Heart right ventricle (tissue), 16 donors: ENCODE results near the gene CADM4. TPM values are rescaled to one million over a fixed set of nuclear protein-coding genes. Genes with fewer than 3 reads are reported as not detected.
A peak's percentile ranks its signal among the peaks of the same experiment; 100 is the strongest.

Experiments
- ATAC-seq, 8 donors: fragments of 200-7000 bp; cut with Tn5 transposase; one replicate each; pipeline ENCODE4 v1.9.1; 2020; ENCODE audit warnings: mild to moderate bottlenecking in 8 of 8, moderate library complexity in 8 of 8, moderate number of reproducible peaks in 1 of 8
- DNase-seq, 2 donors: peaks; one replicate each; pipeline ENCODE4 v3.0.0-alpha.2; 2020
- H3K27ac ChIP-seq, 10 donors: fragments of 200-600 bp; sonication (generic) in 2 of 10; one replicate each; pipeline versions ENCODE4 v1.5.0 to v1.8.0; 2020 to 2022; ENCODE audit warnings: mild to moderate bottlenecking in 3 of 10
- H3K27me3 ChIP-seq, 7 donors: fragments of 200-600 bp; one replicate each; pipeline ENCODE4 v1.8.0; 2021 to 2022; ENCODE audit warnings: mild to moderate bottlenecking in 2 of 7
- H3K36me3 ChIP-seq, 9 donors: fragments of 200-600 bp; sonication (generic) in 1 of 9; one replicate each; pipeline versions ENCODE4 v1.5.0 to v1.8.0; 2020 to 2022; ENCODE audit warnings: mild to moderate bottlenecking in 2 of 9
- H3K4me1 ChIP-seq, 9 donors: fragments of 200-600 bp; sonication (generic) in 1 of 9; one replicate each; pipeline versions ENCODE4 v1.5.0 to v1.8.0; 2020 to 2022; ENCODE audit warnings: mild to moderate bottlenecking in 4 of 9
- H3K4me3 ChIP-seq, 10 donors: fragments of 200-600 bp; sonication (generic) in 2 of 10; one replicate each; pipeline versions ENCODE4 v1.5.0 to v1.8.0; 2020 to 2022; ENCODE audit warnings: mild to moderate bottlenecking in 7 of 10, moderate library complexity in 2 of 10
- H3K9me3 ChIP-seq, 11 donors: fragments of 200-600 bp in 10 of 11; sonication (generic) in 2 of 11; one replicate each; pipeline versions ENCODE4 v1.5.0 to v1.8.0; 2013 to 2022; ENCODE audit warnings: mild to moderate bottlenecking in 2 of 11, control low read depth in 1 of 11, moderate library complexity in 1 of 11
- CTCF ChIP-seq, 9 donors: fragments of 200-600 bp; sonication (generic) in 2 of 9; IDR thresholded peaks; one replicate each; pipeline versions ENCODE4 v1.5.0 to v1.8.0; 2021 to 2022; ENCODE audit warnings: antibody characterized with exemption in 9 of 9, mild to moderate bottlenecking in 5 of 9, moderate library complexity in 1 of 9
- WGBS, 2 donors: extraction: QIAGEN DNeasy Blood & Tissue Kit; methylation state at CpG; one replicate each; pipeline ENCODE4 v1.1.7; 2013; ENCODE audit warnings: inconsistent platforms in 1 of 2; 5-methylcytosine and 5-hydroxymethylcytosine counted together
- intact Hi-C, 10 donors: fragments of 100-400 bp; cut with DNase I; formaldehyde crosslinking; loops; one replicate each; pipeline versions ENCODE4 v1.11.1 to v1.14.2; 2022
- polyA plus RNA-seq, 2 donors: library from polyadenylated mRNA; stranded (reverse); fragments of 200-250 nt; gene quantifications; one replicate each; pipeline ENCODE4 v1.2.3, GENCODE V29; 2013
- total RNA-seq, 10 donors: library from RNA; stranded (reverse); fragmentation: NEBNext Ultra II Directional in 3 of 10; extraction: Animal tissue kit (Norgen Biotek cat#: 25700) in 3 of 10; gene quantifications; one replicate each; pipeline versions ENCODE4 v1.2.1 to v1.2.4, GENCODE V29; 2021 to 2023
- donor health status: Arrhythmogenic right ventricular cardiomyopathy.
- donor health status: ischemic (EF 13 %, LVEDD 7.1; RV severe dilation, severe dysfunction).
- donor health status: healthy with polysubstance abuse.
- donor health status: DM: no; HTN: yes; CAD: no.
- donor health status: DM: no; HTN: no; CAD: no.
- donor health status: ischemic (EF 25% LVEDD 6.9; RV normal size, moderate dysfunction).
- donor health status: ischemic (EF 25% LVEDD 5.7; RV mildly dilated, moderate dysfunction).
- donor health status: healthy.
- donor health status: DM: yes; HTN: yes; CAD: no.
- donor health status: Ischemic cardiomyopathy.
- donor health status: ischemic (EF 35%, LVEDD 5.7; RV mildly dilated, moderate dysfunction).
- donor health status: nonischemic (EF 11% LVEDD 7.7; RV severe dilation, severe dysfunction).
- donor health status: DM: yes; HTN: yes; CAD: no.
- donor health status: PGD.
- donor health status: ischemic (EF 29% LVEDD 5.4; RV normal size, mild dysfunction).
- donor health status: nonischemic (EF 23%, LVEDD 6.1; RV moderate dilation, normal function).

CADM4 gene
- total and polyA plus RNA-seq, 12 donors, result 3.0 to 12.3 (median 8.2) TPM

DNA sequence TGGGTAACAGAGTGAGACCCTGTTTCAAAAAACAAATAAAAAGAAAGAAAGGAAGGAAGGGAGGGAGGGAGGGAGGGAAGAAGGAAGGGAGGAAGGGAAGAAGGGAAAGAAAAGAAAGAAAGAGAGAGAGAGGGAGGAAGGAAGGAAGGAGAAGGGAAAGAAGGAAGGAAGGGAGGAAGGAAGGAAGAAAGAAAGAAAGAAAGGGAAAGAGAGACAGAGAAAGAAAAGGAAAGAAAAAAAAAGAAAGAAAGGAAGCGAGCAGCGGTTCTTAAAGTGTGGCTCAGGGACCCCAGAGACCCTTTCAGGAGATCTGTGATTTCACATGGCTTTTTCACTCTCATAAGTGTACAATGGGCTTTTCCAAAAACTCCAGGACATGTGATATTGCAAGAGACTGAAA, 9.9 kb upstream of the CADM4 start:
- DNase-seq (no peak), ATAC-seq (no peak)
- 76 to 80% methylated on average over 2 of the region's 2 CpGs for WGBS, 2 donors
- no peak overlapping the region for H3K4me3 ChIP-seq
- H3K27me3 ChIP-seq, result no peaks in the 10 kb centered on the region
- H3K9me3 ChIP-seq, result peaks cover 0 to 8% (median 0%) of the 10 kb centered on the region in 11 donors
- no peak for TF ChIP-seq CTCF (IDR thresholded peaks at IDR 0.05)
- H3K27ac ChIP-seq, result no peak overlapping the region
- H3K36me3 ChIP-seq, result peaks cover 0 to 86% (median 7%) of the 10 kb centered on the region in 9 donors
- intact Hi-C loops, result loop anchor here in 2 of 10 donors (10.0 kb wide), 2 partner anchors 95 to 105 kb away; no protein-coding TSS in a partner anchor
- peaks cover 0 to 6% (median 0%) of the 10 kb centered on the region in 9 donors for H3K4me1 ChIP-seq

DNA sequence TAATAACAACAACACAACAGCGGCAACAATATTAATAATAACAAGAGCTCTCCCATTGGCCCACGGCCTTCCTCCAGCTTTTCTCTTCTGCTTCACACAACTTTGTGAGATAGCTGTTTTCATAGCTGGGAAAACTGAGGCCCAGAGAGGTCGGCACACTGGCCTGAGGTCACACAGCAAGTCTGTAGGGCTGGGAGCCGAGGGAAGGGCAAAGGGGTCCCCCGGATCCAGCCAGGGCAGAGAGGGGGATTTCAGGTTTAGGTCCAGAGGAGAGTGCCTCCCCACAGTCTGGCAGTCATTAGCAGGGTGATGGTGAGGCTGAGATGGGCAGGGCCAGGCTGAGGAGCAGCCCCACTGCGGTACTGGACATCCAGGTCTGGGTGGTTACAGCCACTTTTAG, 9.0 kb upstream of the CADM4 start:
- peaks cover 0 to 78% (median 7%) of the 10 kb centered on the region in 9 donors for H3K36me3 ChIP-seq
- TF ChIP-seq CTCF (IDR thresholded peaks at IDR 0.05), result no peak
- no peak overlapping the region for H3K4me3 ChIP-seq
- WGBS, 2 donors, result 99% methylated on average over 6 of the region's 6 CpGs
- H3K9me3 ChIP-seq, result peaks cover 0 to 8% (median 0%) of the 10 kb centered on the region in 11 donors
- H3K27ac ChIP-seq, result no peak overlapping the region
- DNase-seq (no peak), ATAC-seq (peak in 1 of 8 donors; percentile 16)
- H3K27me3 ChIP-seq, result peaks cover 0 to 2% (median 0%) of the 10 kb centered on the region in 7 donors
- H3K4me1 ChIP-seq, result peaks cover 0 to 6% (median 0%) of the 10 kb centered on the region in 9 donors
- intact Hi-C loops, result loop anchor here in 2 of 10 donors (10.0 kb wide), 2 partner anchors 94 to 104 kb away; no protein-coding TSS in a partner anchor

GRCh38 chr19:43644181-43644580, 4.5 kb upstream of the CADM4 start:
- 85 to 86% methylated on average over 13 of the region's 13 CpGs for WGBS, 2 donors

DNA sequence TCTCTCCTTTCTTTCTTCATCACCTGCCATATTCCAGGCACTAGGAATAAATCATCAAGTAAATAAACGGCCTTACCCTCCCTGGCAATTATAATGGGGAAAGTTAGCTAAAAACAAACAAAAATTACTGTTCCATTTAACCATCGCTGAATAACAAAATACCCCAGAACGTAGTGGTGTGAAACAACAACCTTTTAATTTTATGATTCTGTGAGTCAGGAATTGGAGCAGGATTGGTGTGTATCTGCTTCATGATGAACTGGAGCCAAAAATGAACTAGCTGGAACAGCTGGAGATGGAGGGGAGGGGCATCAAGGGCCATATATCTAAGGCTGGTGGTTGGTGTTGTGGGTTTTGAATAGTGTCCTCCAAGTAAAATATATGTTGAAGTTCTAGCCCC, 3.7 kb upstream of the CADM4 start:
- H3K36me3 ChIP-seq, result peaks cover 0 to 24% (median 2%) of the 10 kb centered on the region in 9 donors
- 70 to 78% methylated on average over 3 of the region's 3 CpGs for WGBS, 2 donors
- ATAC-seq (no peak), DNase-seq (no peak)
- peaks cover 0 to 9% (median 7%) of the 10 kb centered on the region in 9 donors for H3K4me1 ChIP-seq
- no peak for TF ChIP-seq CTCF (IDR thresholded peaks at IDR 0.05)
- no peak overlapping the region for H3K27ac ChIP-seq
- intact Hi-C loops, result loop anchor here in 2 of 10 donors (10.0 kb wide), 2 partner anchors 89 to 99 kb away; no protein-coding TSS in a partner anchor
- no peak overlapping the region for H3K4me3 ChIP-seq
- H3K27me3 ChIP-seq, result peaks cover 0 to 28% (median 16%) of the 10 kb centered on the region in 7 donors
- H3K9me3 ChIP-seq, result peaks cover 0 to 8% (median 0%) of the 10 kb centered on the region in 11 donors

More at GRCh38 chr19:43644181-43644580, 4.5 kb upstream of the CADM4 start:
- no peak for ATAC-seq
- no peak overlapping the region for H3K4me3 ChIP-seq
- peaks cover 0 to 9% (median 7%) of the 10 kb centered on the region in 9 donors for H3K4me1 ChIP-seq
- no peak for TF ChIP-seq CTCF (IDR thresholded peaks at IDR 0.05)
- DNase-seq, result no peak
- no peak overlapping the region for H3K27ac ChIP-seq
- H3K27me3 ChIP-seq, result peaks cover 0 to 19% (median 16%) of the 10 kb centered on the region in 7 donors
- H3K36me3 ChIP-seq, result peaks cover 0 to 33% (median 7%) of the 10 kb centered on the region in 9 donors
- intact Hi-C loops, result loop anchor here in 2 of 10 donors (10.0 kb wide), 2 partner anchors 89 to 99 kb away; no protein-coding TSS in a partner anchor
- peaks cover 0 to 8% (median 0%) of the 10 kb centered on the region in 11 donors for H3K9me3 ChIP-seq
